Liver (tissue), 9 donors: Measurements from ENCODE around the gene CNNM2. TPM values are rescaled to one million over a fixed set of nuclear protein-coding genes. Genes with fewer than 3 reads are reported as not detected.

Experiments
- DNase-seq: peaks from one replicate; pipeline ENCODE4 v3.0.0-alpha.2; 2017; ENCODE audit warnings: low spot score
- H3K27ac ChIP-seq, 2 donors: one replicate each; pipeline ENCODE4 v1.7.0; 2013; ENCODE audit warnings: inconsistent platforms in 2 of 2, low read length in 2 of 2, control low read depth in 1 of 2, low read depth in 1 of 2, mild to moderate bottlenecking in 1 of 2
- H3K27me3 ChIP-seq, 4 donors: one replicate each; pipeline versions ENCODE4 v1.6.1 to v1.7.0; 2013; ENCODE audit warnings: low read length in 3 of 4, inconsistent platforms in 1 of 4, mild to moderate bottlenecking in 1 of 4, moderate library complexity in 1 of 4; ENCODE audit not compliant: control insufficient read depth in 4 of 4, insufficient read depth in 4 of 4
- H3K36me3 ChIP-seq, 4 donors: one replicate each; pipeline versions ENCODE4 v1.6.1 to v1.7.0; 2013; ENCODE audit warnings: low read length in 3 of 4, mild to moderate bottlenecking in 3 of 4, low read depth in 1 of 4, moderate library complexity in 1 of 4; ENCODE audit not compliant: control insufficient read depth in 4 of 4, insufficient read depth in 3 of 4
- H3K4me1 ChIP-seq, 4 donors: one replicate each; pipeline versions ENCODE4 v1.6.1 to v1.7.0; 2013; ENCODE audit warnings: low read length in 3 of 4, mild to moderate bottlenecking in 3 of 4, moderate library complexity in 1 of 4; ENCODE audit not compliant: control insufficient read depth in 4 of 4, insufficient read depth in 4 of 4
- H3K4me3 ChIP-seq, 3 donors: one replicate each; pipeline versions ENCODE4 v1.6.1 to v1.7.0; 2013; ENCODE audit warnings: low read length in 3 of 3, control low read depth in 1 of 3, low read depth in 1 of 3, mild to moderate bottlenecking in 1 of 3
- H3K9ac ChIP-seq, 2 donors: one replicate each; pipeline ENCODE4 v1.7.0; 2013; ENCODE audit warnings: low read length in 2 of 2, mild to moderate bottlenecking in 2 of 2, moderate library complexity in 2 of 2, control low read depth in 1 of 2, low read depth in 1 of 2
- H3K9me3 ChIP-seq, 4 donors: one replicate each; pipeline versions ENCODE4 v1.6.1 to v1.7.0; 2013; ENCODE audit warnings: low read length in 3 of 4; ENCODE audit not compliant: control insufficient read depth in 4 of 4
- EGR1 ChIP-seq, 2 donors: IDR thresholded peaks; 2 replicates each; pipeline ENCODE4 v1.6.1; 2016 to 2018; ENCODE audit warnings: antibody characterized with exemption in 2 of 2, low read depth in 2 of 2
- FOXA1 ChIP-seq: IDR thresholded peaks from 2 replicates; pipeline ENCODE4 v1.6.1; 2016; ENCODE audit warnings: antibody characterized with exemption
- GABPA ChIP-seq, 2 donors: IDR thresholded peaks in 1 of 2; conservative IDR thresholded peaks in 1 of 2; 2 replicates each; pipeline ENCODE4 v1.6.1; 2016; ENCODE audit warnings: antibody characterized with exemption in 2 of 2, mild to moderate bottlenecking in 1 of 2, moderate library complexity in 1 of 2
- HNF4A ChIP-seq, 2 donors: conservative IDR thresholded peaks; 2 replicates each; pipeline ENCODE4 v1.6.1; 2016; ENCODE audit warnings: antibody characterized with exemption in 2 of 2, mild to moderate bottlenecking in 2 of 2
- HNF4G ChIP-seq: IDR thresholded peaks from 2 replicates; pipeline ENCODE4 v1.6.1; 2016; ENCODE audit warnings: antibody characterized with exemption
- JUND ChIP-seq, 2 donors: IDR thresholded peaks; 2 replicates each; pipeline ENCODE4 v1.6.1; 2016; ENCODE audit warnings: antibody characterized with exemption in 2 of 2
- NR2F2 ChIP-seq: IDR thresholded peaks from 2 replicates; pipeline ENCODE4 v1.6.1; 2016; ENCODE audit warnings: antibody characterized with exemption
- RAD21 ChIP-seq, 2 donors: IDR thresholded peaks; 2 replicates each; pipeline ENCODE4 v1.6.1; 2016; ENCODE audit warnings: antibody characterized with exemption in 2 of 2, mild to moderate bottlenecking in 2 of 2
- TAF1 ChIP-seq: conservative IDR thresholded peaks from 2 replicates; pipeline ENCODE4 v1.6.1; 2016; ENCODE audit warnings: antibody characterized with exemption, mild to moderate bottlenecking
- WGBS: extraction: QIAGEN DNeasy Blood & Tissue Kit; methylation state at CpG from one replicate; pipeline ENCODE4 v1.1.7; 2013; 5-methylcytosine and 5-hydroxymethylcytosine counted together
- polyA plus RNA-seq, 2 donors: library from polyadenylated mRNA; stranded (reverse) in 1 of 2; unstranded in 1 of 2; fragments of 200-250 nt in 1 of 2; fragments of >200 nt in 1 of 2; fragmentation: Nextera tagmentation in 1 of 2; extraction: Ambion mirVana in 1 of 2; gene quantifications; one replicate each; pipeline versions ENCODE4 v1.2.1 to v1.2.3, GENCODE V29; 2013 to 2015
- total RNA-seq, 2 donors: library from RNA; depleted of rRNA; stranded (reverse); fragments of >200 nt; gene quantifications; one replicate each; pipeline ENCODE4 v1.2.3, GENCODE V29; 2014
- TF ChIP-seq, protein P1 (sequence below): fragments of 150-350 bp; IDR thresholded peaks from 2 replicates; pipeline ENCODE4 v1.5.1; 2017; ENCODE audit warnings: improper control_type of control experiment, low read depth, low read length; ENCODE audit not compliant: missing input control
- TF ChIP-seq, protein P2 (sequence below): IDR thresholded peaks from 2 replicates; pipeline ENCODE4 v1.6.1; 2016; ENCODE audit warnings: antibody characterized with exemption
- TF ChIP-seq, protein P3 (sequence below): IDR thresholded peaks from 2 replicates; pipeline ENCODE4 v1.6.1; 2016; ENCODE audit warnings: antibody characterized with exemption
- TF ChIP-seq, protein P4 (sequence below): IDR thresholded peaks from 2 replicates; pipeline ENCODE4 v1.6.1; 2016; ENCODE audit warnings: antibody characterized with exemption, mild to moderate bottlenecking
- donor health status: healthy.
- donor health status: healthy.
- donor health status: healthy.
- donor health status: healthy.
- donor health status: healthy.

CNNM2 gene
- total and polyA plus RNA-seq, 4 donors = 2.0 to 10.8 (median 6.9) TPM

DNA sequence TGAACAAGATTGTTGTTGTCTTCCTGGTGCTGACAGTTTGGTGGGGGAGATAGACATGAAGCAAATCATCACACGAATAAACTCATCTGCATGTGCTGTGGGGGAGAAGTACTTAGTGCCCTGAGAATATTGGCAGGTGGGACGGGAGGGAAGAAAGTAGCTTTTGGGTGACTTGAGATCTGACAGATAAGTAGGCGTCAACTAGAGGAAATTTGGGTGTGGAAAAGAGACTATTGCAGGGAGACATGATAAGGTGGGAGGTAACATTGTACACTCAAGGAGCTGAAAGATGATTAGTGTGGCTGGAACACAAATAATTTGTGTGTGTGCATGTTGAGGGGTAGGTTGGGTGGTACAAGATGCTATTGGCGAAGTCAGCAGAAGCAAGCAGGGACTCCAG lies 30.1 kb downstream of the CNNM2 start:
- Histone ChIP-seq H3K4me3 (no peak overlapping the region), H3K9me3 (no peaks in the 10 kb centered on the region), H3K27me3 (no peaks in the 10 kb centered on the region), H3K4me1 (peaks cover 0 to 6% (median under 1%) of the 10 kb centered on the region in 4 donors), H3K9ac (no peak overlapping the region), H3K36me3 (no peaks in the 10 kb centered on the region), H3K27ac (no peak overlapping the region)
- DNase-seq = no peak
- WGBS = 93% methylated on average over 4 of the region's 4 CpGs
- TF ChIP-seq RAD21 (IDR thresholded peaks at IDR 0.05) = no peak
- no peak for TF ChIP-seq HNF4G
- TF ChIP-seq EGR1 (IDR thresholded peaks at IDR 0.05; ENCODE audit: low read depth in 2 of 2) = no peak
- TF ChIP-seq, protein P1, sequence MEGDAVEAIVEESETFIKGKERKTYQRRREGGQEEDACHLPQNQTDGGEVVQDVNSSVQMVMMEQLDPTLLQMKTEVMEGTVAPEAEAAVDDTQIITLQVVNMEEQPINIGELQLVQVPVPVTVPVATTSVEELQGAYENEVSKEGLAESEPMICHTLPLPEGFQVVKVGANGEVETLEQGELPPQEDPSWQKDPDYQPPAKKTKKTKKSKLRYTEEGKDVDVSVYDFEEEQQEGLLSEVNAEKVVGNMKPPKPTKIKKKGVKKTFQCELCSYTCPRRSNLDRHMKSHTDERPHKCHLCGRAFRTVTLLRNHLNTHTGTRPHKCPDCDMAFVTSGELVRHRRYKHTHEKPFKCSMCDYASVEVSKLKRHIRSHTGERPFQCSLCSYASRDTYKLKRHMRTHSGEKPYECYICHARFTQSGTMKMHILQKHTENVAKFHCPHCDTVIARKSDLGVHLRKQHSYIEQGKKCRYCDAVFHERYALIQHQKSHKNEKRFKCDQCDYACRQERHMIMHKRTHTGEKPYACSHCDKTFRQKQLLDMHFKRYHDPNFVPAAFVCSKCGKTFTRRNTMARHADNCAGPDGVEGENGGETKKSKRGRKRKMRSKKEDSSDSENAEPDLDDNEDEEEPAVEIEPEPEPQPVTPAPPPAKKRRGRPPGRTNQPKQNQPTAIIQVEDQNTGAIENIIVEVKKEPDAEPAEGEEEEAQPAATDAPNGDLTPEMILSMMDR = no peak
- no peak for TF ChIP-seq NR2F2
- no peak for TF ChIP-seq JUND (IDR thresholded peaks at IDR 0.05)
- TF ChIP-seq, protein P2, sequence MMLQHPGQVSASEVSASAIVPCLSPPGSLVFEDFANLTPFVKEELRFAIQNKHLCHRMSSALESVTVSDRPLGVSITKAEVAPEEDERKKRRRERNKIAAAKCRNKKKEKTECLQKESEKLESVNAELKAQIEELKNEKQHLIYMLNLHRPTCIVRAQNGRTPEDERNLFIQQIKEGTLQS = no peak

DNA sequence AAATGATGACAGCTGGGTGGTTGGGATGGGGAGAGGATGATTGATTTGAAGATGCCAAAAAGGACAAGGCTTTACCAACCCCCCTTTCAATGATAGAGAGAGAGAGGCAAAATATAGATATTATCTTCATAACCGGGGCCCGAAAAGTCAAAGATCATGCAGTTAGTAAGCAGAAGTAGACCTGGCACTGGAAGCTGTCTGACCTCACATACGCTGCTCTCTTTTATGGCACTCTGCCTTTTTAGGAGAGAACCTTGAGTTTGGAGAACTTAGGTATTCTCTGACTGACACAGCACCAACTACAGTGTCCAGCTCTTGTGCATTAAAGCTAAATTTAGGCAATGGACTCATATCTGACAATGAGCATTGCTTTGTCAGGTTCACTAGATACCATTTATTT lies 30.7 kb downstream of the CNNM2 start:
- WGBS = 92% methylated on average over 3 of the region's 3 CpGs
- H3K4me3 ChIP-seq = no peak overlapping the region
- TF ChIP-seq, protein P3, sequence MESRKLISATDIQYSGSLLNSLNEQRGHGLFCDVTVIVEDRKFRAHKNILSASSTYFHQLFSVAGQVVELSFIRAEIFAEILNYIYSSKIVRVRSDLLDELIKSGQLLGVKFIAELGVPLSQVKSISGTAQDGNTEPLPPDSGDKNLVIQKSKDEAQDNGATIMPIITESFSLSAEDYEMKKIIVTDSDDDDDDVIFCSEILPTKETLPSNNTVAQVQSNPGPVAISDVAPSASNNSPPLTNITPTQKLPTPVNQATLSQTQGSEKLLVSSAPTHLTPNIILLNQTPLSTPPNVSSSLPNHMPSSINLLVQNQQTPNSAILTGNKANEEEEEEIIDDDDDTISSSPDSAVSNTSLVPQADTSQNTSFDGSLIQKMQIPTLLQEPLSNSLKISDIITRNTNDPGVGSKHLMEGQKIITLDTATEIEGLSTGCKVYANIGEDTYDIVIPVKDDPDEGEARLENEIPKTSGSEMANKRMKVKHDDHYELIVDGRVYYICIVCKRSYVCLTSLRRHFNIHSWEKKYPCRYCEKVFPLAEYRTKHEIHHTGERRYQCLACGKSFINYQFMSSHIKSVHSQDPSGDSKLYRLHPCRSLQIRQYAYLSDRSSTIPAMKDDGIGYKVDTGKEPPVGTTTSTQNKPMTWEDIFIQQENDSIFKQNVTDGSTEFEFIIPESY = no peak
- TF ChIP-seq HNF4A (conservative IDR thresholded peaks at IDR 0.05) (no peak), GABPA (IDR thresholded peaks at IDR 0.05 in 1 of 2, conservative IDR thresholded peaks at IDR 0.05 in 1 of 2) (no peak), FOXA1 (no peak), HNF4G (no peak), EGR1 (IDR thresholded peaks at IDR 0.05; ENCODE audit: low read depth in 2 of 2) (no peak), JUND (IDR thresholded peaks at IDR 0.05) (no peak), TAF1 (no peak)
- TF ChIP-seq, protein P4, sequence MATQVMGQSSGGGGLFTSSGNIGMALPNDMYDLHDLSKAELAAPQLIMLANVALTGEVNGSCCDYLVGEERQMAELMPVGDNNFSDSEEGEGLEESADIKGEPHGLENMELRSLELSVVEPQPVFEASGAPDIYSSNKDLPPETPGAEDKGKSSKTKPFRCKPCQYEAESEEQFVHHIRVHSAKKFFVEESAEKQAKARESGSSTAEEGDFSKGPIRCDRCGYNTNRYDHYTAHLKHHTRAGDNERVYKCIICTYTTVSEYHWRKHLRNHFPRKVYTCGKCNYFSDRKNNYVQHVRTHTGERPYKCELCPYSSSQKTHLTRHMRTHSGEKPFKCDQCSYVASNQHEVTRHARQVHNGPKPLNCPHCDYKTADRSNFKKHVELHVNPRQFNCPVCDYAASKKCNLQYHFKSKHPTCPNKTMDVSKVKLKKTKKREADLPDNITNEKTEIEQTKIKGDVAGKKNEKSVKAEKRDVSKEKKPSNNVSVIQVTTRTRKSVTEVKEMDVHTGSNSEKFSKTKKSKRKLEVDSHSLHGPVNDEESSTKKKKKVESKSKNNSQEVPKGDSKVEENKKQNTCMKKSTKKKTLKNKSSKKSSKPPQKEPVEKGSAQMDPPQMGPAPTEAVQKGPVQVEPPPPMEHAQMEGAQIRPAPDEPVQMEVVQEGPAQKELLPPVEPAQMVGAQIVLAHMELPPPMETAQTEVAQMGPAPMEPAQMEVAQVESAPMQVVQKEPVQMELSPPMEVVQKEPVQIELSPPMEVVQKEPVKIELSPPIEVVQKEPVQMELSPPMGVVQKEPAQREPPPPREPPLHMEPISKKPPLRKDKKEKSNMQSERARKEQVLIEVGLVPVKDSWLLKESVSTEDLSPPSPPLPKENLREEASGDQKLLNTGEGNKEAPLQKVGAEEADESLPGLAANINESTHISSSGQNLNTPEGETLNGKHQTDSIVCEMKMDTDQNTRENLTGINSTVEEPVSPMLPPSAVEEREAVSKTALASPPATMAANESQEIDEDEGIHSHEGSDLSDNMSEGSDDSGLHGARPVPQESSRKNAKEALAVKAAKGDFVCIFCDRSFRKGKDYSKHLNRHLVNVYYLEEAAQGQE = no peak
- TF ChIP-seq, protein P1 = no peak

More for the DNA sequence above, 30.7 kb downstream of the CNNM2 start:
- peaks cover 0 to 6% (median under 1%) of the 10 kb centered on the region in 4 donors for H3K4me1 ChIP-seq
- DNase-seq = no peak
- no peaks in the 10 kb centered on the region for H3K36me3 ChIP-seq
- H3K27me3 ChIP-seq = no peaks in the 10 kb centered on the region
- H3K27ac ChIP-seq = no peak overlapping the region
- H3K9ac ChIP-seq = no peak overlapping the region
- H3K9me3 ChIP-seq = no peaks in the 10 kb centered on the region
